NCI-H2081 (cell line): ENCODE data around the gene STK39.

Source experiments
- DNase-seq, 2 experiments: peaks; one replicate each; lab custom pipeline; 2025; lab: John Stamatoyannopoulos, UW

The STK39 gene

DNA sequence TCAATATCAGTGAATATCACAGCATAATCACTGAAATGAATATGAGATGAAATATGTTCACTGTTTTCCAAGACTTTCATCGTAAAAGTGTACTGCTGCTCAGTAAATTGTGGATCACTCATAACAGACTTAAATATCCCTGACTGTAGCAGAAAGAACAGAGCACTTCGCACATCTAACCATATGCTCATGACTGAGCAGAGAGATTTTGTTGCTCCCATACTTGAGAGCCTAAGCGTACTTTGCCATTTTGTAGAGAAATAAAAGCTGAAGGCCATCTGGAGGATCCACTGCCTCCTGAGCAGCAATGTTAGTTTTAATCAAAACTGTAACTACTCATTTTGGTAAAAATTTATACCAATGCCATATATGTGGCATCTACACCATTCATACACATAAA lies 243.5 kb downstream of the STK39 start:
- DNase-seq, result no peak

- DNase-seq, result no peak
These were observed 245.3 kb downstream of the STK39 start for GRCh38 chr2:168002021-168002553.

DNA sequence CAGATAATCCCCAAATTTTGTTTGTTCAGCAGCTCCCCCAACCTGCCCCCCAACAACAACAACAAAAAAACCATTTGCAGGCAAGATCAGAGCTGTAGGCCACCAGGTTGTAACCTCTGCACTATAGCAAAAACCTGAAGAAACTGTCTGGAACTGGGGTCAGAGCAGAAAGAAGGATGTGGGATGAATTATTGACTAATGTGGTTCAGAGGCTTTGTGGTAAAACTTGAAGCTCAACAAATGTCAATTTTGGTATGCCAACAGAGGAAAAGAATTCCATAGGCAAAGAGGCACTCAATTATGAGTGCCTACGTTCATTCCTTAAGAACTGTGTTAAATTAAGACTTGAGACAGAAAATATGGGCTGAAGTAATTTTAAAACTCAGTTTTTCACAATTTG lies 255.1 kb downstream of the STK39 start:
- no peak for DNase-seq

DNA sequence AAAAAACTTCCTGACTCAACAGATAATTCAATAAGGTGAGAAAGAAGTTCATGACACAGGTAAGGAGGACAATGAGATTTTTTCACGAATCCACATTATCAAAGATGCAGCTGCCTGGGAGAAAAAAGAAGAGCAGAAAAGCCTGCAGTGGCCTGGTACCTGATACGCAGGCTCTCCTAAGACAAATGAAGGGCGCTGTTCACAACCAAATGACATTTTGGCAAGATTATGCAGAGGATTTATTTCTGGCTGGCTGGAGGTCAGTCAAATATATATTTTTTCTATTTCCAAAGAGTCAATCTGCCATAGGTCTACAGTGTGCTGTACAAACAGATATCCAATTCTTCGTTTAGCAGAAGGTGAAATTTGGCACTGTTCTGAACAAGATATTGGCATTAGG lies 257.3 kb downstream of the STK39 start:
- DNase-seq, result no peak

DNA sequence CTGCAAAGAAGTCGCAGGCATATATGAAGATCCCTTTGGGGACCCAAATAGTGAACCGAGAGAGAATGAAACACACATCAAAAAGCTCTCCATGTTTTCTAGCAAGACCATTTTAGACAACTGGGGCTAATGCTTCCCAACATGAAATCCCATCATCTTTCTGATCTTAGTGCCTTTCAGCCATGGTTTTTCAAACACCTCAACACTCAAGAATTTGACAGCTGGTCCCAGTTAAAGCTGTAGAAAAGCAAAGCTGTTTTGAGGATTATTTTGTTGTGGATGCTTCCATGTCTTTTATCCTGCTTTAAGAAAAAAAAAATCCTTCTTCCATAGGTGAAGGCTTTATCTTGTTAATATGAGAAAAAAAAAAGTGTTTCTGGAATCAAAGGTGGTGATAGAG lies 259.1 kb downstream of the STK39 start:
- no peak for DNase-seq

DNA sequence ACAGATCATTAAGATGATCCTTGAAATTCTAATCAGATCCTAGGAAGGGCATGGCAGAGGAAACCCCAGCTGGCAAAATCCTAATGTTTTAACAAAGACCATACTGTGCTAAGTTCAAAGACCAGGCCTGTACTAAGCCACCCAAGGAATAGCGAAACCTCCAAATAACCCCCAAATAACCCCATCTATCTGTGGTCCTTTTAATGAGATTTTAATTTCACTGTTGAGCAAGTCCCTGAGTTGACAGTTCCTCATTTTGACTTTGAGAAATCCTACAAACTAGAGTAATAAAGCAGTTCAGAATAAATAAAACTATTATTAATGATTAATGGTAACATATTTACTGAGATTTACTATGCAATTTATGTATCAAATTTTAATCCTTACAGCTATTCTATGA lies 259.8 kb downstream of the STK39 start:
- DNase-seq, result no peak

DNA sequence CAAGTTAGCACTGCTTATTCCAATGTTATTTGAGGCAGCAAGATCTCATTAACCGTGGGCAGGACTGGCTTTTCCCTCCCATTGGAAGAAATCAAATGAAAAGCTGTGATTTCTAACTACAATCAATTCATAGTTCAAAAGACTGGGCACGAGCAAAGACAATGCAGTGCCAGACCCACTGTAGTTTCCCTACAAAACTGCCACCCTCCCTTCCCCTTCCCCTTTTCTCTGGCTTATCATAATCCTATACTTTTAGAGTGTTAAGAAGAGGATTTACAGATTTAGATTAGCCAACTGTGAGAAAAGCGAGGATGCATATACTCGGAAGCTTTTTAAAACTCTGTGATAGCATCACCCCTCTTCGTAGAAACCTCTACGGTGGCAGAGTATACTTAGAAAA lies 260.4 kb downstream of the STK39 start:
- no peak for DNase-seq

DNA sequence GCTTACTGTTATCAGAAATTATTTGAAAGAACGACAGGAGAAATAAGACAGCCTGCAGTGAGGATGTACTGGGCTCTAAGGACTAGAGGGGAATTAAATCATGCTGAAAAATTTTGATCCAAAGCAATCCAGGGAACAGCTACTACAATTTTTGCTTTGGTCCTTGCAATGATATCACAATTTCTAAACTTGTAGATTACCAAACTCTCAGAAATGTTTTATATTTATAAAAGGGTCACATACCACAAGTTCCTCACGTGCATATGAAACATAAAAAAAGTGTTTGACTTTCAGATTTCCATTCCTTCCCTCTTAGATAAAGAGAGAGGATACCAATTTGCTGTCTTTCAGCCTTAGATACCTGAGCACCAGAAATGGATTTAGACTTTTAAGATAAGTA lies 261.2 kb downstream of the STK39 start:
- DNase-seq, result no peak

DNA sequence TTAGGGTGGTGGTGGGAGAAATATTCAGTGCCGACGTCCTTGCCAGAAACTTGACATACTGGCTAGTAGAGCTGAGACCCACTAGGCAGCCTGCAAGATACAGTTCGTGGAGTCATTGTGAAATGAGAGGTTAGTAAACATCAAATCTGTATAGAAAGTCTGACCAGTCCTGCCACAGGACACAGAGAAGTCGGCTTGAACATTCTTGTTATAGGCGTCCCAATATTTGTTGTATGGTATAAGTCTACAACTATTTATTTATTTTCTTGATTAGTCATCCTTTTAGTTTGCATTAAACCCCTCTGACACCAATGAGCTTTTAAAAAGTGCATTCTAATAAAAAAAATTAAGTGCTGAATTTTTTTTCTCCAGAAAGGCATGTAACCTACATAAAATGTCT lies 265.4 kb downstream of the STK39 start:
- DNase-seq, result no peak

DNA sequence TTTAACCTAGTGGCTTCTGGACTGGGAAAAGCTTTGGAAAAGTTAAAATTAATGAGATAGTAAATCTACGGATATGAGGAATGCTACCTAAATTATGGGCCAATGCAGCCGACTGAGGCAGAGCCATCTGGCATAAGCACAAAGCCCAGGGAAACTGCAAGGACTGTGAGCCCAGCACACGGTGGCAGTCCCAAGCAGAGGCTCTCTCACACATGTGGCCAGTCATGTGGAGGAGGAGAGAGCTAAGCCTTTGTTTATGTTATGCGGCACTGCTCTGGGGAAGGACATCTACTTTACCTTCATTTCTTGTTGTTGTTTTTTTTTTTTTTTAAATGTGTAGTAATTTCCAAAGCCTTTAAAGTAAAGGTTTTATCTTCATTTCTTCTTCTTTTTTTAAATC lies 267.0 kb downstream of the STK39 start:
- no peak for DNase-seq

DNA sequence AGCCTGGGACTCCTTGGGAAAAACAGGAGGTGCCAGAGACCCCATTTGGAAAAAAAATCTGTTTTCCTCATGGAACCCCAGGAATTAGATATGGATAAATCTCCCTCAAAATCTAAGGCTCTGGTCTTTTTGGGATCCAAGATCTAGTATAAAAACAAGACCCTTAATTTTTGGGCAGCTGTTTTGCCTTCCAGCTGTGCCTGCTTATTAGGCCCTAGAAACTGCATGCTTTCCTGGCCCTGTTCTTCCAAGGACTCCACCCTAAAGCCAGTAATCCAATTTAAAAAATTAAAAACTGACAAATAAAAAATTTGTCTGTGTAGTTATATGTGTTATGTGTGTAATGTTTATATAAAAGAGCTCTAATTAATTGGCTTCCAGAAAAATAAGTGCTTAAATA lies 274.6 kb downstream of the STK39 start:
- no peak for DNase-seq

DNA sequence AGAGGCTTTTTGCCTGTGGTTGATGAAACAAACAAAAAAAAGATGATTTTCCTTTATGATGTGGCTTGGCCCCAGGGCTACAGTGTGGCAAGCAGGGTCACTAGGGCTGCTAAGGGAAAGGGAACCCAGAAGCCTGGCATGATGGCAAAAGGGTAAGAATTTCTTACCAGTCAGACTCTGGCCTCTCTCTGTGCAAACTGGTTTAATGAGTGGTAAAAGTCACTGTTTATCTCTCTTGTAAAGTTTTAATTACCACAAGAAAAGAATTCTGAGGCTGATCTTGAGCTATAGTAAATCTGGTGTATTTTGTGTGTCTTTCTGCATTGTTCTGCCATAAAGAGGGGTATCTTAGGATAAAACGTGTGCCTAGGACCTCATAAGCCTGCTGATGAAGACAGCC lies 275.4 kb downstream of the STK39 start:
- no peak for DNase-seq

DNA sequence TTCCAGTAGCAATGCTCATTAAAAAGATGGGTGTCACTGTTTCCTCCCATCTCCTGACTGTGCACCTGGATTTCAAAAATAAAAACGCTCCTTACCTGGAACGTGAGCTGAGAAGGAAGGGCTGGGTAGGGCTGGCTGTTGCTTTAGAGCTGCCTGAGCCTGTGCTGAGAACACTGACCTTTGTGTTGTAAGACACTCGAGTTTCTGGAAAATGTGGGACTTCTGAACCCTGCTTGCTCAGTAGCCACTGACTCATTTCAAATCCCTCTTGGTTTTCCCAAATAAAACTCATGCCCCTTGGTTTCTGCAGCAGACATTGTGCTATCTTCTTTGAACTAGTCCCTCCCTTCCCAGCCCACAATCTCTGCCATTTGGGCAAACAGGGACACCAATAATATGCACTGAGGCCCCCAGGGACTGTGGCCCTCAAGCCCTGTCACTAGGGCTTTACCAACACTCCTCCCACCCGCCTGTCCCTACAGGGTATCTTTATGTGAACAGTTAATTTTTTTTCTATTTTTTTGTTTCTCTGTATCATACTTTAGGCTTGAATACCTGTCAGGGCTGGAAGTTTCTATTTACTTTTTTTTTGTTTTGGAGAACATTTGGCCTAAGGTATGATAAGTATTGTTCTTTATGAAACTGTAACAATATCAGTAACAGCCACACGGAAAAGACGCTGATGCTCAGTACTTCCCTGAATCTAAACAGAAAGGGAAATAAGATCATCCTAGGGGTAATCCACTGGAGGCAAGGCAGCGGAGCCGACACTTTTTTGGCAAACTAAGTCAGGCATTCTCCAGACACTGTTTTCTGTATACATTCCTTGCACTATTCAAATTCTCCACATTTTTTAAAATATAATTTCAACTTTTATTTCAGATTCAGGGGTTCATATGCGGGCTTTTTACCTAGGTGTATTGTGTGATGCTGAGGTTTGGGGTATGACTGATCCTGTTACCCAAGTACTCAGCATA lies 280.2 kb downstream of the STK39 start:
- DNase-seq, result no peak

- no peak for DNase-seq
These were observed 281.3 kb downstream of the STK39 start for GRCh38 chr2:167965907-167966761.

DNA sequence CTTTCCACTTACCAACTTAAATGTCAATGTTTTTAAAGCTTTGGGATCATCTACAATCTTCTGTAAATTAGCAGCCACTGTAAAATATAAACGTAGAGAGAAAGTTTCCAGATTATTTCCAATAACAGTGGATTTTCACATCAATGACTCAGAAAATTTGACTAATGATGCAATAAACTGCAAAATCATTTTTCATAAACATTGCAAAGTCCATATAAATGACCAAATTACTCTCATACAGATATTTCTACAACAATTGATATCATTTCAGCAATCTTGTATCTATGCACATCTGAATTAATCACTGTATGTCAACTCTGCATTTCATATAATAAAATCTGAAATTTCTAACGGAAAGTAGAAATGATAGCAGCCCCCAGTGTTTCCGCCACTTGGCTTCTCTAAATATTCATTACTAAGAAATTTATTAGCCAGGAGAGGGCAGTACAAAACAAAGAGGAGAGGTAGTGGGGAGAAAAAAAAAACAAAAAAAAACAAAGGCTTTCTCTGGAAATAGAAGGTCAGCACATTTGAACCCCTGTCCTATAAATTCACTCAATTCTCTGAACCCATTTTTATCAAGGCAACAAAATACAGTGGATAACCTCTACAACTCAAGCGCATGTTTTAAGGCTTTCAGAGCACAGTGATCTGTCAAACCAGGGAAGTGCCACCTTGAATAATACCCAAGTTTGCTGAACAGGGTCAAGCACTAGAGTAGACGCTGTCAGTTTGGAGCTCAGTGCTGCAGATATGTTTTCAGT lies 282.6 kb downstream of the STK39 start:
- DNase-seq, result no peak

GRCh38 chr2:167963899-167964649 lies 283.3 kb downstream of the STK39 start:
- no peak for DNase-seq

DNA sequence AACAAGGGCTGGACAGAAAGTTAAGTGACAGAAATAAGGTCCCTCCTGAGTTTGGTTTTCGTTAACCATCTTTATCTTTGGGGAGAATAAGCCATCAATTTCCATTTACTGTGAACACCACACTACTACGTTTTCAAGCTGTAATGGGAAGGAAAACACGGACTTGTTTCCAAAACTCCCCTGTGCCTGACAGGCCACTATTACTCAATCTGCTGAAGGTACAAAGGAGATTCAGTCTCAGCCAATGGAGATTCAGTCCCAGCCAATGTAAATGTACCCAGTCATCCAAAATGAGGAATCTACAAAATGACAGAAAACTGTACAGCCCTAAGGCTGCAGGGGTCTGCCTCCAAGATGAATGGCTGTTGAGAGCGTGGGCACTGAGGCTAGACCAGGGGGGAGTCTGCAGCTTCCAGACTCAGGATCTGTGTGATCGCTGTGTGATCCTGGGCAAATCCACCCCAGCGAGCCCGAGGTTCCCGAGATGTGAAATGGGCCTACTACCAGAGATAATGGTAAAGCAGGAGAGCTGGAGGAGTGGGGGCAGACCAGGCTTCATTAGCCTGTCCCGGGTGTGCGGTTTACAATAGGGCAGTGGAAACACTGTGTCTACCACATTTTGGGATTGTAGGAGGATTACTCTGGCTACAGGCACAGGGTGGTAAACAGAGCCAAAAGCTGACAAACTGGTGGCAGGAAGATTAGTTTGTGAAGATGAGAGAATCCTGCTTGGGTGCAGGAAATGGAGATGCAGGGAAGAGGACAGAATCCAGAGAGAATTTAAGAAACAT lies 284.8 kb downstream of the STK39 start:
- DNase-seq, result no peak

DNA sequence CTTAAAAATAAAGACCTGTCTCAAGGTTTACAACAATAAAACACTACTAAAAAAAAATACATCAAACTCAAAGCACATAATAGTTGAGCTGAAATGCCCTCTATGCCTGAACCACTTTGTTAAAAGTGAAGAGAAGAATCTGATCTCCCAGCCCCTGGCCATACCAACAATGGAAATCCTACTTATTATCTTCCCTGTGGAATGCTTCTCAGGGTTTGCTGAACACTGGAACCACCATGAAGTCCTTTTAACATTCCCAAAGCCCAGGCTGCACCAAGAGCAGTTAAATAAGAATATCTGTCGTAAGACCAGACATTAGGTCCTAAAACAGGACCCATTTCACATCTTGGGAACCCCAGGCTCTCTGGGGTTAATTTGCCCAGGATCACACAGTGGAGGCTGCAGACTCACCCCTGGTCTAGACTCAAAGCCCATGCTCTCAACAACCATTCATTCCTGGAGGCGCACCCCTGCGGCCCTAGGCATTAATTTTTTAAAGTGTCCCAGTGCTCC lies 285.8 kb downstream of the STK39 start:
- DNase-seq, result no peak

- no peak for DNase-seq
These were observed 287.2 kb downstream of the STK39 start for GRCh38 chr2:167960089-167960747.

- DNase-seq, result no peak
These were observed 289.7 kb downstream of the STK39 start for GRCh38 chr2:167957662-167958061.
